Lower leg skin (tissue), 3 donors: ENCODE results near the gene ARSJ.

Source experiments
- POLR2A ChIP-seq, 2 donors: fragments of 450-650 bp; IDR thresholded peaks; one replicate each; pipeline ENCODE4 v1.6.1; 2016 to 2017; ENCODE audit warnings: antibody characterized with exemption in 2 of 2, mild to moderate bottlenecking in 1 of 2, moderate library complexity in 1 of 2
- TF ChIP-seq, protein P1 (sequence below), 3 donors: fragments of 450-650 bp; IDR thresholded peaks; one replicate each; pipeline ENCODE4 v1.5.1; 2016; ENCODE audit warnings: antibody characterized with exemption in 3 of 3, mild to moderate bottlenecking in 3 of 3, moderate library complexity in 2 of 3

DNA sequence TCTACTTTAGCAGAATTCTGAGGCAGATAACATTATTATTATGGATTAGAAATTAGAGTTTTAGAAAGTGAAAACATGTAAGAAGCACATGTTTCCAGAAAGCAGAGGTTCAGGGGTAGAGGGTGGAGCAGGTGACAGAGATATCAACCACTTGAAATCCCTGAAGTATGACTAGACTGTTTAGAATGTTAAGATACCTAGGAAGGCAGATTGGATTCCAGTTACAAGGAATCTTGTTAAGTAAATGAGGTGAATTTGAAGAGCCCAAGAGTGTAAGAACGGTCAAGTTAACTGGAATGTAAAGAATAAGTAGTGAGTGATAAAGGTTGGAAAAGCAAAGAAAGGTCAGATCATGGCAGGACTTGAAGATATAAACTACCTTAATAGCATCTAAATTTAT lies 37.6 kb downstream of the ARSJ start:
- TF ChIP-seq, protein P1, sequence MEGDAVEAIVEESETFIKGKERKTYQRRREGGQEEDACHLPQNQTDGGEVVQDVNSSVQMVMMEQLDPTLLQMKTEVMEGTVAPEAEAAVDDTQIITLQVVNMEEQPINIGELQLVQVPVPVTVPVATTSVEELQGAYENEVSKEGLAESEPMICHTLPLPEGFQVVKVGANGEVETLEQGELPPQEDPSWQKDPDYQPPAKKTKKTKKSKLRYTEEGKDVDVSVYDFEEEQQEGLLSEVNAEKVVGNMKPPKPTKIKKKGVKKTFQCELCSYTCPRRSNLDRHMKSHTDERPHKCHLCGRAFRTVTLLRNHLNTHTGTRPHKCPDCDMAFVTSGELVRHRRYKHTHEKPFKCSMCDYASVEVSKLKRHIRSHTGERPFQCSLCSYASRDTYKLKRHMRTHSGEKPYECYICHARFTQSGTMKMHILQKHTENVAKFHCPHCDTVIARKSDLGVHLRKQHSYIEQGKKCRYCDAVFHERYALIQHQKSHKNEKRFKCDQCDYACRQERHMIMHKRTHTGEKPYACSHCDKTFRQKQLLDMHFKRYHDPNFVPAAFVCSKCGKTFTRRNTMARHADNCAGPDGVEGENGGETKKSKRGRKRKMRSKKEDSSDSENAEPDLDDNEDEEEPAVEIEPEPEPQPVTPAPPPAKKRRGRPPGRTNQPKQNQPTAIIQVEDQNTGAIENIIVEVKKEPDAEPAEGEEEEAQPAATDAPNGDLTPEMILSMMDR (IDR thresholded peaks at IDR 0.05): no peak
- TF ChIP-seq POLR2A (IDR thresholded peaks at IDR 0.05): no peak
